Stimulated activated CD4-positive, alpha-beta T cell treated with anti-CD3 and anti-CD28 coated beads, Interleukin-2, amount 100 ng/mL, for 4 hours (primary cell): ENCODE measurements around the gene PTRHD1.

Experiments used
- DNase-seq: peaks from one replicate; pipeline ENCODE4 v3.0.0-alpha.2; 2020; ENCODE audit warnings: low read depth

PTRHD1 gene

GRCh38 chr2:24830351-24830750 is 37.2 kb upstream of the PTRHD1 start:
- no peak for DNase-seq

GRCh38 chr2:24828238-24828996 is 35.2 kb upstream of the PTRHD1 start:
- DNase-seq: no peak

- DNase-seq: peak; percentile 58
These were observed 34.4 kb upstream of the PTRHD1 start for GRCh38 chr2:24827321-24828237.

- DNase-seq: no peak
These were observed 33.6 kb upstream of the PTRHD1 start for GRCh38 chr2:24826773-24827145.

GRCh38 chr2:24825883-24826772 is 32.9 kb upstream of the PTRHD1 start:
- DNase-seq: no peak

- DNase-seq: peak; percentile 10
These were observed 32.0 kb upstream of the PTRHD1 start for GRCh38 chr2:24824966-24825882.

- no peak for DNase-seq
These were observed 30.9 kb upstream of the PTRHD1 start for GRCh38 chr2:24824071-24824588.

GRCh38 chr2:24822049-24822706 is 29.0 kb upstream of the PTRHD1 start:
- no peak for DNase-seq

- DNase-seq: no peak
These were observed 28.3 kb upstream of the PTRHD1 start for GRCh38 chr2:24821433-24821891.

- no peak for DNase-seq
These were observed 27.6 kb upstream of the PTRHD1 start for GRCh38 chr2:24820598-24821432.

GRCh38 chr2:24820175-24820513 is 27.0 kb upstream of the PTRHD1 start:
- no peak for DNase-seq

- DNase-seq: no peak
These were observed 26.4 kb upstream of the PTRHD1 start for GRCh38 chr2:24819442-24820174.

- no peak for DNase-seq
These were observed 25.6 kb upstream of the PTRHD1 start for GRCh38 chr2:24818721-24819167.

- no peak for DNase-seq
These were observed 23.7 kb upstream of the PTRHD1 start for GRCh38 chr2:24816884-24817283.

GRCh38 chr2:24816404-24816803 is 23.2 kb upstream of the PTRHD1 start:
- no peak for DNase-seq

- DNase-seq: no peak
These were observed 22.0 kb upstream of the PTRHD1 start for GRCh38 chr2:24815171-24815570.

GRCh38 chr2:24814516-24814915 is 21.3 kb upstream of the PTRHD1 start:
- no peak for DNase-seq

- DNase-seq: no peak
These were observed 20.5 kb upstream of the PTRHD1 start for GRCh38 chr2:24813691-24814137.
